ENCODE measurements around the gene PNMA8C. TPM values are rescaled to one million over a fixed set of nuclear protein-coding genes. Genes with fewer than 3 reads are reported as not detected.

Gene PNMA8C
- total RNA-seq (2014; rRNA removed) = not detected in 2 replicates
- Bru-seq, nascent RNA = not detected
- BruChase-seq, experiment 1, labeled RNA remaining after a 6-hour chase = percentile 12 among the genes with signal in this experiment
- not detected for BruChase-seq, experiment 2, labeled RNA remaining after a 2-hour chase
- long read RNA-seq = 0 reads

GRCh38 chr19:46428239-46429135, at the start of gene PNMA8C:
PNMA8C (minus strand) TSS chr19:46428936; CDS start chr19:46428359, 577 bp downstream.
- Histone ChIP-seq H3K4me1 (ENCODE audit: insufficient read depth, low read length) (no peaks in the 10 kb centered on the region), H3K36me3 (ENCODE audit: low read depth, low read length) (no peaks in the 10 kb centered on the region), H3F3A (ENCODE audit: low read length, unreplicated experiment) (no peaks in the 10 kb centered on the region), H3K4me3 (ENCODE audit: low read length) (no peak within 1 kb of the TSS), H2AFZ (ENCODE audit: low read length) (no peak within 1 kb of the TSS), H3K9me3 (ENCODE audit: low read length) (no peaks in the 10 kb centered on the region), H3K9me2 (replicated peaks; ENCODE audit: low read length) (no peaks in the 10 kb centered on the region), H3K4me2 (ENCODE audit: low read length) (no peak within 1 kb of the TSS), H3K9ac (ENCODE audit: low read length) (no peak within 1 kb of the TSS), H3K27ac (ENCODE audit: low read length) (no peak within 1 kb of the TSS), H3K79me2 (ENCODE audit: low read length) (no peaks in the 10 kb centered on the region), H3K27me3 (ENCODE audit: low read length) (no peaks in the 10 kb centered on the region), H4K20me1 (ENCODE audit: low read length) (no peaks in the 10 kb centered on the region)
- POLR2A ChIA-PET (ENCODE audit: unreplicated experiment) = interaction anchor here (0.5 kb wide), 1 partner anchor 16 kb away, joined by 3 read pairs; no protein-coding TSS in a partner anchor
- intact Hi-C loops (cut with micrococcal nuclease) = no loop called here
- CTCF ChIA-PET = no interaction called here
- TF ChIP-seq CTCF (conservative IDR thresholded peaks at IDR 0.05; ENCODE audit: low read depth, low read length) (no peak), EZH2 (IDR thresholded peaks at IDR 0.05; ENCODE audit: low read length, unreplicated experiment) (no peak)
- DNase-seq = no peak
- BruUV-seq (replicated peaks) = no TSS peak
- no peak for ATAC-seq

GRCh38 chr19:46475986-46476385, 47.2 kb upstream of the PNMA8C start:
- no peaks in the 10 kb centered on the region for H3K27me3 ChIP-seq (ENCODE audit: low read length)
- no peak overlapping the region for H3K4me3 ChIP-seq (ENCODE audit: low read length)
- no peaks in the 10 kb centered on the region for H3F3A ChIP-seq (ENCODE audit: low read length, unreplicated experiment)
- H3K79me2 ChIP-seq (ENCODE audit: low read length) = no peaks in the 10 kb centered on the region
- ATAC-seq = no peak
- H3K36me3 ChIP-seq (ENCODE audit: low read depth, low read length) = no peaks in the 10 kb centered on the region
- DNase-seq = no peak
- intact Hi-C loops (cut with micrococcal nuclease) = no loop called here
- H3K9me3 ChIP-seq (ENCODE audit: low read length) = no peaks in the 10 kb centered on the region
- ChIA-PET POLR2A (ENCODE audit: unreplicated experiment) (no interaction called here), CTCF (no interaction called here)
- no TSS peak for BruUV-seq (replicated peaks)
- TF ChIP-seq EZH2phosphoT487 (IDR thresholded peaks at IDR 0.05; ENCODE audit: borderline replicate concordance, low read length) = no peak
- no peak overlapping the region for H2AFZ ChIP-seq (ENCODE audit: low read length)
- no peaks in the 10 kb centered on the region for H3K4me1 ChIP-seq (ENCODE audit: insufficient read depth, low read length)
- H3K27ac ChIP-seq (ENCODE audit: low read length) = no peak overlapping the region
- H4K20me1 ChIP-seq (ENCODE audit: low read length) = no peaks in the 10 kb centered on the region
- no peak overlapping the region for H3K4me2 ChIP-seq (ENCODE audit: low read length)
- no peak overlapping the region for H3K9ac ChIP-seq (ENCODE audit: low read length)
- no peaks in the 10 kb centered on the region for H3K9me2 ChIP-seq (replicated peaks; ENCODE audit: low read length)

- Histone ChIP-seq H3K27me3 (ENCODE audit: low read length) (no peaks in the 10 kb centered on the region), H4K20me1 (ENCODE audit: low read length) (no peaks in the 10 kb centered on the region), H2AFZ (ENCODE audit: low read length) (no peak overlapping the region), H3K79me2 (ENCODE audit: low read length) (no peaks in the 10 kb centered on the region), H3F3A (ENCODE audit: low read length, unreplicated experiment) (no peaks in the 10 kb centered on the region), H3K27ac (ENCODE audit: low read length) (no peak overlapping the region), H3K4me3 (ENCODE audit: low read length) (no peak overlapping the region), H3K36me3 (ENCODE audit: low read depth, low read length) (no peaks in the 10 kb centered on the region), H3K9me2 (replicated peaks; ENCODE audit: low read length) (no peaks in the 10 kb centered on the region), H3K4me2 (ENCODE audit: low read length) (no peak overlapping the region), H3K9ac (ENCODE audit: low read length) (no peak overlapping the region), H3K4me1 (ENCODE audit: insufficient read depth, low read length) (no peaks in the 10 kb centered on the region), H3K9me3 (ENCODE audit: low read length) (no peaks in the 10 kb centered on the region)
- CTCF ChIA-PET = no interaction called here
- POLR2A ChIA-PET (ENCODE audit: unreplicated experiment) = interaction anchor here (0.6 kb wide), 1 partner anchor 8 kb away, joined by 4 read pairs; no protein-coding TSS in a partner anchor
- intact Hi-C loops (cut with micrococcal nuclease) = no loop called here
- no peak for TF ChIP-seq EZH2 (IDR thresholded peaks at IDR 0.05; ENCODE audit: low read length, unreplicated experiment)
- TF ChIP-seq EZH2phosphoT487 (IDR thresholded peaks at IDR 0.05; ENCODE audit: borderline replicate concordance, low read length) = no peak
- no peak for TF ChIP-seq CTCF (conservative IDR thresholded peaks at IDR 0.05; ENCODE audit: low read depth, low read length)
- no TSS peak for BruUV-seq (replicated peaks)
- ATAC-seq = no peak
- DNase-seq = no peak
Measured at GRCh38 chr19:46474211-46474610, 45.5 kb upstream of the PNMA8C start.

All from PC-3 (cell line).